ENCODE data around the gene REL.

DNA sequence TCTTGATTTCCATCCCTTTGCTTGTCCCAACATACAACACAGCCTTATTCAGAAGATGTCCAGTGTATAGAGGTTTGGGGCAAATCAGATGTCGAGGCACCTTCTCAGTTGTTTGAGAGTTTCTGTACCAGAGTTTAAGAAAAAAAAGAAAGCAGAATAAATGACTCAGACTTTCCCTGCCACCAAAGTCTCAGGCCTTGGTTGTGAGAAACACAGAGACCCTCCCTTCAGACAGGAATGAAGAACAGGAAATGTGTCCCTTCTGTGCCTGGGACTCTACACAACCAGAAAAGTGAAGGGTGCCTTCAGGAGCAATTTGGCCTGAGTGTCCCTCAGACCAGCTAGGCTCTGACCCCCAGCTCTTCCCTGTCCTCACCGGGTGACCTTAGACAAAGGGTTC lies 37.3 kb upstream of the REL start:
- TF ChIP-seq, protein P1, sequence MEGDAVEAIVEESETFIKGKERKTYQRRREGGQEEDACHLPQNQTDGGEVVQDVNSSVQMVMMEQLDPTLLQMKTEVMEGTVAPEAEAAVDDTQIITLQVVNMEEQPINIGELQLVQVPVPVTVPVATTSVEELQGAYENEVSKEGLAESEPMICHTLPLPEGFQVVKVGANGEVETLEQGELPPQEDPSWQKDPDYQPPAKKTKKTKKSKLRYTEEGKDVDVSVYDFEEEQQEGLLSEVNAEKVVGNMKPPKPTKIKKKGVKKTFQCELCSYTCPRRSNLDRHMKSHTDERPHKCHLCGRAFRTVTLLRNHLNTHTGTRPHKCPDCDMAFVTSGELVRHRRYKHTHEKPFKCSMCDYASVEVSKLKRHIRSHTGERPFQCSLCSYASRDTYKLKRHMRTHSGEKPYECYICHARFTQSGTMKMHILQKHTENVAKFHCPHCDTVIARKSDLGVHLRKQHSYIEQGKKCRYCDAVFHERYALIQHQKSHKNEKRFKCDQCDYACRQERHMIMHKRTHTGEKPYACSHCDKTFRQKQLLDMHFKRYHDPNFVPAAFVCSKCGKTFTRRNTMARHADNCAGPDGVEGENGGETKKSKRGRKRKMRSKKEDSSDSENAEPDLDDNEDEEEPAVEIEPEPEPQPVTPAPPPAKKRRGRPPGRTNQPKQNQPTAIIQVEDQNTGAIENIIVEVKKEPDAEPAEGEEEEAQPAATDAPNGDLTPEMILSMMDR (conservative IDR thresholded peaks at IDR 0.05; ENCODE audit: low read length) = no peak
- no peak for TF ChIP-seq EZH2phosphoT487 (IDR thresholded peaks at IDR 0.05; ENCODE audit: borderline replicate concordance, low read depth, low read length)

All from OCI-LY7 (cell line).